Loucy (cell line): ENCODE measurements around the gene FES.
A peak's percentile ranks its signal among the peaks of the same experiment; 100 is the strongest.

ENCODE experiments used
- H2AFZ ChIP-seq: fragments of 200-600 bp; sonication (generic); 2 replicates; pipeline ENCODE4 v1.6.0; 2016; ENCODE audit warnings: antibody characterized with exemption, mild to moderate bottlenecking, low read length, moderate library complexity
- H3F3A ChIP-seq: fragments of 200-600 bp; 2 replicates; pipeline ENCODE4 v1.6.0; 2016; ENCODE audit warnings: antibody characterized with exemption, low read depth, mild to moderate bottlenecking
- H3K27me3 ChIP-seq: fragments of 200-600 bp; sonication (generic); 2 replicates; pipeline ENCODE4 v1.6.1; 2014; ENCODE audit warnings: low read length, mild to moderate bottlenecking; ENCODE audit not compliant: insufficient read depth, poor library complexity, severe bottlenecking
- H3K36me3 ChIP-seq: fragments of 200-600 bp; sonication (generic); 2 replicates; pipeline ENCODE4 v1.6.1; 2016; ENCODE audit warnings: low read length; ENCODE audit not compliant: insufficient read depth
- H3K4me1 ChIP-seq: fragments of 200-600 bp; sonication (generic); 2 replicates; pipeline ENCODE4 v1.5.1; 2014; ENCODE audit warnings: low read length, mild to moderate bottlenecking; ENCODE audit not compliant: insufficient read depth, poor library complexity, severe bottlenecking
- H3K4me2 ChIP-seq: fragments of 200-600 bp; sonication (generic); 2 replicates; pipeline ENCODE4 v1.6.0; 2014; ENCODE audit warnings: antibody characterized with exemption, low read length, low read depth, mild to moderate bottlenecking; ENCODE audit not compliant: poor library complexity, severe bottlenecking
- H3K4me3 ChIP-seq: fragments of 200-600 bp; sonication (generic); 2 replicates; pipeline ENCODE4 v1.5.1; 2014; ENCODE audit warnings: low read length, mild to moderate bottlenecking, mixed read lengths; ENCODE audit not compliant: poor library complexity, severe bottlenecking
- H3K79me2 ChIP-seq: fragments of 200-600 bp; sonication (generic); 2 replicates; pipeline ENCODE4 v1.6.1; 2014; ENCODE audit warnings: low read length; ENCODE audit not compliant: insufficient read depth
- H3K9ac ChIP-seq: fragments of 200-600 bp; sonication (generic); 2 replicates; pipeline ENCODE4 v1.6.0; 2014; ENCODE audit warnings: mild to moderate bottlenecking, low read depth, low read length, moderate library complexity; ENCODE audit not compliant: poor library complexity, severe bottlenecking
- H3K9me2 ChIP-seq: fragments of 200-600 bp; sonication (generic); replicated peaks from 2 replicates; pipeline ENCODE4 v1.6.1; 2016; ENCODE audit warnings: low read depth, low read length, mixed read lengths
- H3K9me3 ChIP-seq: fragments of 200-600 bp; sonication (generic); 2 replicates; pipeline ENCODE4 v1.6.1; 2014; ENCODE audit warnings: mild to moderate bottlenecking, antibody characterized with exemption, low read length, low read depth; ENCODE audit not compliant: insufficient read depth
- H4K20me1 ChIP-seq: fragments of 200-600 bp; sonication (generic); 2 replicates; pipeline ENCODE4 v1.6.0; 2014; ENCODE audit warnings: antibody characterized with exemption, low read length, mild to moderate bottlenecking; ENCODE audit not compliant: insufficient read depth, poor library complexity, severe bottlenecking
- CTCF ChIP-seq: fragments of 200-600 bp; sonication (generic); conservative IDR thresholded peaks from 2 replicates; pipeline ENCODE4 v1.5.1; 2014; ENCODE audit warnings: mild to moderate bottlenecking, antibody characterized with exemption, low read length
- EZH2phosphoT487 ChIP-seq: fragments of 200-600 bp; IDR thresholded peaks from 2 replicates; pipeline ENCODE4 v1.6.1; 2018; ENCODE audit warnings: antibody characterized with exemption, mild to moderate bottlenecking, moderate library complexity, borderline replicate concordance

The FES gene

GRCh38 chr15:90882781-90883525, 1.4 kb upstream of the FES start:
- H3K27me3 ChIP-seq, result no peaks in the 10 kb centered on the region
- H4K20me1 ChIP-seq, result peaks cover 7% of the 10 kb centered on the region
- no peaks in the 10 kb centered on the region for H3K9me3 ChIP-seq
- H2AFZ ChIP-seq, result no peak overlapping the region
- H3K4me2 ChIP-seq, result peak overlapping the region; percentile 77
- H3K9me2 ChIP-seq, result no peaks in the 10 kb centered on the region
- peaks cover 42% of the 10 kb centered on the region for H3K79me2 ChIP-seq
- H3F3A ChIP-seq, result no peaks in the 10 kb centered on the region
- H3K36me3 ChIP-seq, result peaks cover 37% of the 10 kb centered on the region; the same call in 1 of the 2 replicates
- no peak for TF ChIP-seq CTCF
- TF ChIP-seq EZH2phosphoT487, result no peak
- H3K4me3 ChIP-seq, result peak overlapping the region; percentile 78
- peak overlapping the region; percentile 97 for H3K9ac ChIP-seq
- peaks cover 28% of the 10 kb centered on the region for H3K4me1 ChIP-seq

- Histone ChIP-seq H3K36me3 (peaks cover 31% of the 10 kb centered on the region; the same call in 1 of the 2 replicates), H3K79me2 (peaks cover 42% of the 10 kb centered on the region), H3K4me1 (peaks cover 28% of the 10 kb centered on the region), H3K9me2 (no peaks in the 10 kb centered on the region), H3K9me3 (no peaks in the 10 kb centered on the region), H2AFZ (no peak overlapping the region), H3K27me3 (no peaks in the 10 kb centered on the region), H3K4me3 (peak overlapping the region; percentile 78), H4K20me1 (peaks cover 7% of the 10 kb centered on the region), H3K4me2 (peak overlapping the region; percentile 77), H3K9ac (peak overlapping the region; percentile 97), H3F3A (no peaks in the 10 kb centered on the region)
- TF ChIP-seq CTCF, result no peak
- no peak for TF ChIP-seq EZH2phosphoT487
These were observed 753 bp upstream of the FES start for GRCh38 chr15:90883526-90883975.

- no peak for TF ChIP-seq CTCF
- TF ChIP-seq EZH2phosphoT487, result no peak
- peak overlapping the region; percentile 50 for H2AFZ ChIP-seq
- peak overlapping the region; percentile 97 for H3K9ac ChIP-seq
These were observed 571 bp downstream of the FES start for GRCh38 chr15:90884719-90885431.

More at GRCh38 chr15:90884719-90885431, 571 bp downstream of the FES start:
- Histone ChIP-seq H3K9me2 (no peaks in the 10 kb centered on the region), H3K9me3 (no peaks in the 10 kb centered on the region), H4K20me1 (peaks cover 7% of the 10 kb centered on the region), H3K4me3 (peak overlapping the region; percentile 78), H3F3A (no peaks in the 10 kb centered on the region), H3K36me3 (peaks cover 18% of the 10 kb centered on the region; the same call in 1 of the 2 replicates), H3K4me1 (peaks cover 28% of the 10 kb centered on the region), H3K4me2 (peak overlapping the region; percentile 77), H3K79me2 (peaks cover 42% of the 10 kb centered on the region), H3K27me3 (no peaks in the 10 kb centered on the region)
